ENCODE results near the gene TC2N. TPM values are rescaled to one million over a fixed set of nuclear protein-coding genes. Genes with fewer than 3 reads are reported as not detected.

TC2N gene
- total RNA-seq, 1 donor from 2014 or later: 56.7 TPM

- peak overlapping the region; percentile 61 for H3K27ac ChIP-seq
- TF ChIP-seq, protein P1, sequence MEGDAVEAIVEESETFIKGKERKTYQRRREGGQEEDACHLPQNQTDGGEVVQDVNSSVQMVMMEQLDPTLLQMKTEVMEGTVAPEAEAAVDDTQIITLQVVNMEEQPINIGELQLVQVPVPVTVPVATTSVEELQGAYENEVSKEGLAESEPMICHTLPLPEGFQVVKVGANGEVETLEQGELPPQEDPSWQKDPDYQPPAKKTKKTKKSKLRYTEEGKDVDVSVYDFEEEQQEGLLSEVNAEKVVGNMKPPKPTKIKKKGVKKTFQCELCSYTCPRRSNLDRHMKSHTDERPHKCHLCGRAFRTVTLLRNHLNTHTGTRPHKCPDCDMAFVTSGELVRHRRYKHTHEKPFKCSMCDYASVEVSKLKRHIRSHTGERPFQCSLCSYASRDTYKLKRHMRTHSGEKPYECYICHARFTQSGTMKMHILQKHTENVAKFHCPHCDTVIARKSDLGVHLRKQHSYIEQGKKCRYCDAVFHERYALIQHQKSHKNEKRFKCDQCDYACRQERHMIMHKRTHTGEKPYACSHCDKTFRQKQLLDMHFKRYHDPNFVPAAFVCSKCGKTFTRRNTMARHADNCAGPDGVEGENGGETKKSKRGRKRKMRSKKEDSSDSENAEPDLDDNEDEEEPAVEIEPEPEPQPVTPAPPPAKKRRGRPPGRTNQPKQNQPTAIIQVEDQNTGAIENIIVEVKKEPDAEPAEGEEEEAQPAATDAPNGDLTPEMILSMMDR (IDR thresholded peaks at IDR 0.05): no peak
- DNase-seq (no peak), ATAC-seq (no peak)
- no peaks in the 10 kb centered on the region for H3K9me3 ChIP-seq
- peaks cover 24% of the 10 kb centered on the region for H3K4me1 ChIP-seq
- H3K36me3 ChIP-seq: no peaks in the 10 kb centered on the region
- no peaks in the 10 kb centered on the region for H3K27me3 ChIP-seq
- intact Hi-C loops (cut with DNase I): no loop called here
- H3K4me3 ChIP-seq: no peak overlapping the region
Observed at GRCh38 chr14:91884664-91885063, 17.3 kb upstream of the TC2N start.

- ATAC-seq: peak; percentile 31
- intact Hi-C loops (cut with DNase I): no loop called here
Observed at GRCh38 chr14:91883753-91884152, 16.4 kb upstream of the TC2N start.

GRCh38 chr14:91882776-91883175, 15.4 kb upstream of the TC2N start:
- Histone ChIP-seq H3K27me3 (no peaks in the 10 kb centered on the region), H3K4me3 (no peak overlapping the region), H3K4me1 (peaks cover 15% of the 10 kb centered on the region), H3K36me3 (no peaks in the 10 kb centered on the region), H3K9me3 (no peaks in the 10 kb centered on the region), H3K27ac (peak overlapping the region; percentile 42)
- DNase-seq (no peak), ATAC-seq (no peak)
- TF ChIP-seq, protein P1 (IDR thresholded peaks at IDR 0.05): no peak
- intact Hi-C loops (cut with DNase I): no loop called here

More at GRCh38 chr14:91883753-91884152, 16.4 kb upstream of the TC2N start:
- Histone ChIP-seq H3K4me1 (peaks cover 15% of the 10 kb centered on the region), H3K27ac (peak overlapping the region; percentile 58), H3K27me3 (no peaks in the 10 kb centered on the region), H3K36me3 (no peaks in the 10 kb centered on the region), H3K9me3 (no peaks in the 10 kb centered on the region), H3K4me3 (no peak overlapping the region)
- DNase-seq: no peak
- TF ChIP-seq, protein P1 (IDR thresholded peaks at IDR 0.05): no peak

DNA sequence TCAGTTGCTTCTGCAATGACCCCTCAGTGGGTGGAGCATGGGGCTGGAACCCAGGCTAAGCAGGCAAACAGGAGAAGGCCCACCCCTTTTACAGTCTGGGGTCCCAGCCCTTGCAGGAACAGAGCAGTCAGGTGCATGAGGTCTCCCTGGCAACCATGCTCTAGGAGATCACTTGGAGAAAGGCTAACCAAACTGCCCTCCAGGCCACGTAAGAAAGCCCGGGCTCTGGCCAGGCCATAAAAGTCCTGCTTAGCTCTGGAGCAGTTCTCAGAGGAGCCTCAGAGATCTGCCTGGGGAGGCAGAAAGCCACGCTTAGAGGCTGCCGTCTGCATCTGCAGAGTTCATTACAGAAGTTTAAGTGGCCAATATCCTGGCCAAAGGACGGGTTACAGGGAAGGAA, 15.0 kb upstream of the TC2N start:
- H3K4me3 ChIP-seq: no peak overlapping the region
- ATAC-seq (no peak), DNase-seq (no peak)
- intact Hi-C loops (cut with DNase I): no loop called here
- peaks cover 3% of the 10 kb centered on the region for H3K36me3 ChIP-seq
- no peaks in the 10 kb centered on the region for H3K27me3 ChIP-seq
- no peak overlapping the region for H3K27ac ChIP-seq
- H3K4me1 ChIP-seq: peaks cover 15% of the 10 kb centered on the region
- no peaks in the 10 kb centered on the region for H3K9me3 ChIP-seq
- TF ChIP-seq, protein P1 (IDR thresholded peaks at IDR 0.05): no peak

DNA sequence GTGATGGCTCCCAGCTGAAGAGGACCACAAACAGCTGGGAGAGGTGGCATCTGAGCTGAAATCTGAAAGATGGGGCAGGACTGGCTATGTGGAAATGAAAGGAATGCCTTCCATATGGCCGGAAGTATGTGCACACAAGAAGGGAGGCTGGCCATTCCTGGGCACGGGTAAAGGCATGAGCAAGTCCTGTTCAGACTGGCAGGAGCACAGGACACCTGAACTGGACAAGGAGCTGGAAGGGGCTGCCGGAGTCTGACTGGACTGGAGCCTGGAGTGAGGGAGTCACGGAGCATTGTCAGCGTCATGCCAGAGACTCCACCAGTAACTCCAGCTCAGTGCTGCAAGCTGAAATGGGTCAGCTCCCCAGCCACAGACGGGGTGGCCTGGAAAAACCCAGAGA, 11.9 kb upstream of the TC2N start:
- H3K4me1 ChIP-seq: peaks cover 10% of the 10 kb centered on the region
- H3K4me3 ChIP-seq: no peak overlapping the region
- TF ChIP-seq, protein P1 (IDR thresholded peaks at IDR 0.05): no peak
- DNase-seq (no peak), ATAC-seq (no peak)
- H3K36me3 ChIP-seq: peaks cover 26% of the 10 kb centered on the region
- intact Hi-C loops (cut with DNase I): no loop called here
- H3K27ac ChIP-seq: no peak overlapping the region
- H3K9me3 ChIP-seq: no peaks in the 10 kb centered on the region
- no peaks in the 10 kb centered on the region for H3K27me3 ChIP-seq

- Histone ChIP-seq H3K27ac (no peak overlapping the region), H3K9me3 (no peaks in the 10 kb centered on the region), H3K4me3 (no peak overlapping the region), H3K27me3 (no peaks in the 10 kb centered on the region), H3K4me1 (peaks cover 14% of the 10 kb centered on the region), H3K36me3 (peaks cover 26% of the 10 kb centered on the region)
- ATAC-seq: no peak
- intact Hi-C loops (cut with DNase I): no loop called here
- DNase-seq: peak; percentile 8
- TF ChIP-seq, protein P1 (IDR thresholded peaks at IDR 0.05): no peak
Observed at GRCh38 chr14:91878274-91878673, 10.9 kb upstream of the TC2N start.

Data from upper lobe of right lung (tissue), 1 donor.